SK-N-MC (cell line): ENCODE measurements around the gene SEPTIN12.

Experiments
- EZH2 ChIP-seq: fragments of 200-600 bp; sonication (generic); IDR thresholded peaks from one replicate; pipeline ENCODE4 v1.6.1; 2017; ENCODE audit warnings: antibody characterized with exemption
- POLR2AphosphoS5 ChIP-seq: IDR thresholded peaks from 2 replicates; pipeline ENCODE4 v1.6.1; 2012; ENCODE audit warnings: mild to moderate bottlenecking, low read depth, low read length, borderline replicate concordance

- TF ChIP-seq POLR2AphosphoS5 (0 out of 2 replicates have a peak, but pooled peaks have one; percentile 20), EZH2 (no peak)
Measured at GRCh38 chr16:4802659-4803287, 14.6 kb upstream of the SEPTIN12 start.
